B cell (primary cell): ENCODE measurements around the gene TMEM158. TPM values are rescaled to one million over a fixed set of nuclear protein-coding genes. Genes with fewer than 3 reads are reported as not detected.

ENCODE experiments used
- ATAC-seq: fragments of 200-7000 bp; cut with Tn5 transposase; one replicate; pipeline ENCODE4 v1.10.0; 2021; ENCODE audit warnings: low read depth, mild to moderate bottlenecking, moderate number of reproducible peaks, moderate library complexity
- CTCF ChIA-PET: fragments of 350-600 bp; sonication (Branson Sonifier 250); formaldehyde crosslinking; loops from one replicate; lab custom pipeline; 2021; ENCODE audit warnings: antibody characterized with exemption, inconsistent platforms; lab: Charles Lee
- POLR2A ChIA-PET: fragments of 350-600 bp; sonication (Branson Sonifier 250); formaldehyde crosslinking; loops from one replicate; lab custom pipeline; 2021; ENCODE audit warnings: antibody characterized with exemption; lab: Charles Lee
- DNase-seq: peaks from one replicate; pipeline ENCODE4 v3.0.0; 2013
- H2AFZ ChIP-seq: 2 replicates; pipeline ENCODE4 v1.6.1; 2012; ENCODE audit warnings: mild to moderate bottlenecking, low read depth, low read length; ENCODE audit not compliant: insufficient read depth, poor library complexity, severe bottlenecking
- H3K27ac ChIP-seq, 2 donors: 1 replicate in 1 of 2; 2 replicates in 1 of 2; pipeline ENCODE4 v1.5.1; 2012 to 2013; ENCODE audit warnings: low read length in 2 of 2, mild to moderate bottlenecking in 2 of 2, moderate library complexity in 1 of 2
- H3K27me3 ChIP-seq, 4 experiments: fragments of 200-600 bp in 1 of 4; sonication (generic) in 1 of 4; replicated peaks in 1 of 4; 1 replicate in 2 of 4; 2 replicates in 2 of 4; pipeline versions ENCODE4 v1.6.1 to v1.7.0; 2013 to 2016; ENCODE audit warnings: low read length in 3 of 4, mild to moderate bottlenecking in 2 of 4, mixed read lengths in 1 of 4, moderate library complexity in 1 of 4; ENCODE audit not compliant: insufficient read depth in 4 of 4, control insufficient read depth in 3 of 4; ENCODE audit errors: control extremely low read depth in 1 of 4
- H3K36me3 ChIP-seq, 2 experiments: replicated peaks in 1 of 2; 1 replicate in 1 of 2; 2 replicates in 1 of 2; pipeline versions ENCODE4 v1.6.1 to v1.7.1; 2013; ENCODE audit warnings: low read length in 1 of 2; ENCODE audit not compliant: insufficient read depth in 2 of 2, control insufficient read depth in 1 of 2; ENCODE audit errors: control extremely low read depth in 1 of 2, extremely low read depth in 1 of 2
- H3K4me1 ChIP-seq, 2 donors: fragments of 200-600 bp in 1 of 2; sonication (generic) in 1 of 2; 1 replicate in 1 of 2; 2 replicates in 1 of 2; pipeline versions ENCODE4 v1.5.1 to v1.6.1; 2013 to 2017; ENCODE audit warnings: low read length in 2 of 2; ENCODE audit not compliant: control insufficient read depth in 2 of 2, insufficient read depth in 2 of 2
- H3K4me2 ChIP-seq: replicated peaks from 2 replicates; pipeline ENCODE3; 2012; ENCODE audit warnings: mild to moderate bottlenecking, low read depth, low read length; ENCODE audit not compliant: poor library complexity, severe bottlenecking
- H3K4me3 ChIP-seq, 5 experiments: fragments of 200-600 bp in 1 of 5; sonication (generic) in 1 of 5; 1 replicate in 3 of 5; 2 replicates in 2 of 5; pipeline versions ENCODE4 v1.5.1 to v1.7.0; 2011 to 2016; ENCODE audit warnings: low read length in 4 of 5, mild to moderate bottlenecking in 4 of 5, low read depth in 2 of 5, control low read depth in 1 of 5, moderate library complexity in 1 of 5; ENCODE audit not compliant: insufficient read depth in 1 of 5; ENCODE audit errors: control extremely low read depth in 1 of 5, extremely low read depth in 1 of 5
- H3K79me2 ChIP-seq: fragments of 200-600 bp; sonication (generic); one replicate; pipeline ENCODE4 v1.6.0; 2016; ENCODE audit warnings: low read length; ENCODE audit not compliant: control insufficient read depth, insufficient read depth
- H3K9ac ChIP-seq: fragments of 200-600 bp; sonication (generic); 2 replicates; pipeline ENCODE4 v1.6.1; 2017; ENCODE audit warnings: mild to moderate bottlenecking, low read length, moderate library complexity
- H3K9me3 ChIP-seq, 3 donors: one replicate each; pipeline versions ENCODE4 v1.6.1 to v1.7.1; 2013; ENCODE audit warnings: low read length in 2 of 3; ENCODE audit not compliant: control insufficient read depth in 2 of 3, insufficient read depth in 1 of 3; ENCODE audit errors: control extremely low read depth in 1 of 3
- H4K20me1 ChIP-seq: 2 replicates; pipeline ENCODE4 v1.6.0; 2012; ENCODE audit warnings: mild to moderate bottlenecking, low read length; ENCODE audit not compliant: insufficient read depth, control insufficient read depth, poor library complexity, severe bottlenecking
- H3K27ac Mint-ChIP-seq: one replicate; pipeline ENCODE4 v1.8.0; 2021; ENCODE audit warnings: mixed read lengths
- H3K27me3 Mint-ChIP-seq: one replicate; pipeline ENCODE4 v1.8.0; 2021; ENCODE audit warnings: mixed read lengths
- H3K4me1 Mint-ChIP-seq: one replicate; pipeline ENCODE4 v1.8.0; 2021; ENCODE audit warnings: mixed read lengths
- H3K4me3 Mint-ChIP-seq: one replicate; pipeline ENCODE4 v1.8.0; 2021; ENCODE audit warnings: mixed read lengths
- H3K9me3 Mint-ChIP-seq: one replicate; pipeline ENCODE4 v1.8.0; 2022; ENCODE audit warnings: mixed read lengths; ENCODE audit not compliant: insufficient read depth
- EZH2 ChIP-seq: IDR thresholded peaks from 2 replicates; pipeline ENCODE4 v1.6.1; 2012; ENCODE audit warnings: borderline replicate concordance, low read depth, mild to moderate bottlenecking, moderate library complexity, low read length; ENCODE audit not compliant: insufficient read depth, poor library complexity, severe bottlenecking
- WGBS: methylation state at CpG from one replicate; pipeline ENCODE4 v1.1.5; 2013; ENCODE audit warnings: missing lambda C conversion rate; ENCODE audit not compliant: insufficient coverage; 5-methylcytosine and 5-hydroxymethylcytosine counted together
- intact Hi-C: fragments of 100-400 bp; cut with micrococcal nuclease; formaldehyde crosslinking; loops from one replicate; pipeline ENCODE4 v1.10.0; 2022
- polyA plus RNA-seq: library from polyadenylated mRNA; depleted of rRNA; stranded (reverse); fragments of >200 nt; gene quantifications from 2 replicates; pipeline ENCODE4 v1.2.3, GENCODE V29; 2012
- total RNA-seq, 2 donors: library from RNA; stranded (reverse); fragments of 120-200 nt in 1 of 2; gene quantifications; 1 replicate in 1 of 2; 2 replicates in 1 of 2; pipeline versions ENCODE4 v1.2.3 to v1.2.4, GENCODE V29; 2013 to 2022
- TF ChIP-seq, protein P1 (sequence below): fragments of 200-600 bp; IDR thresholded peaks from one replicate; pipeline ENCODE4 v1.8.0; 2022; ENCODE audit warnings: antibody characterized with exemption, mild to moderate bottlenecking

Gene TMEM158
- total and polyA plus RNA-seq, 2 donors (not counting 1 experiment from before 2014, with no cell fraction given): not detected

- 67% methylated on average over 3 of the region's 4 CpGs for WGBS
- H3K27ac Mint-ChIP-seq: no peak overlapping the region
- ChIA-PET CTCF (interaction anchor here (0.5 to 0.6 kb wide), 2 partner anchors 9 to 178 kb away, joined by 3 read pairs; no protein-coding TSS in a partner anchor), POLR2A (no interaction called here)
- H3K4me2 ChIP-seq: no peak overlapping the region
- H3K4me1 ChIP-seq: no peaks in the 10 kb centered on the region
- TF ChIP-seq EZH2: no peak
- TF ChIP-seq, protein P1, sequence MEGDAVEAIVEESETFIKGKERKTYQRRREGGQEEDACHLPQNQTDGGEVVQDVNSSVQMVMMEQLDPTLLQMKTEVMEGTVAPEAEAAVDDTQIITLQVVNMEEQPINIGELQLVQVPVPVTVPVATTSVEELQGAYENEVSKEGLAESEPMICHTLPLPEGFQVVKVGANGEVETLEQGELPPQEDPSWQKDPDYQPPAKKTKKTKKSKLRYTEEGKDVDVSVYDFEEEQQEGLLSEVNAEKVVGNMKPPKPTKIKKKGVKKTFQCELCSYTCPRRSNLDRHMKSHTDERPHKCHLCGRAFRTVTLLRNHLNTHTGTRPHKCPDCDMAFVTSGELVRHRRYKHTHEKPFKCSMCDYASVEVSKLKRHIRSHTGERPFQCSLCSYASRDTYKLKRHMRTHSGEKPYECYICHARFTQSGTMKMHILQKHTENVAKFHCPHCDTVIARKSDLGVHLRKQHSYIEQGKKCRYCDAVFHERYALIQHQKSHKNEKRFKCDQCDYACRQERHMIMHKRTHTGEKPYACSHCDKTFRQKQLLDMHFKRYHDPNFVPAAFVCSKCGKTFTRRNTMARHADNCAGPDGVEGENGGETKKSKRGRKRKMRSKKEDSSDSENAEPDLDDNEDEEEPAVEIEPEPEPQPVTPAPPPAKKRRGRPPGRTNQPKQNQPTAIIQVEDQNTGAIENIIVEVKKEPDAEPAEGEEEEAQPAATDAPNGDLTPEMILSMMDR: no peak
- H2AFZ ChIP-seq: no peak overlapping the region
- no peak overlapping the region for H3K4me3 ChIP-seq
- H3K9me3 ChIP-seq: no peaks in the 10 kb centered on the region
- peaks cover 36% of the 10 kb centered on the region for H3K27me3 Mint-ChIP-seq
- no peak overlapping the region for H3K9ac ChIP-seq
- H3K4me1 Mint-ChIP-seq: no peaks in the 10 kb centered on the region
- no peaks in the 10 kb centered on the region for H3K79me2 ChIP-seq
- no peak overlapping the region for H3K27ac ChIP-seq
- DNase-seq: no peak
- H3K36me3 ChIP-seq: no peaks in the 10 kb centered on the region
- intact Hi-C loops: no loop called here
- H4K20me1 ChIP-seq: no peaks in the 10 kb centered on the region
- no peak for ATAC-seq
- no peaks in the 10 kb centered on the region for H3K9me3 Mint-ChIP-seq
- H3K4me3 Mint-ChIP-seq: no peak overlapping the region
- H3K27me3 ChIP-seq: peaks cover 0 to 21% (median 3%) of the 10 kb centered on the region in 4 experiments
These were observed 10.6 kb downstream of the TMEM158 start for GRCh38 chr3:45215466-45215865.

DNA sequence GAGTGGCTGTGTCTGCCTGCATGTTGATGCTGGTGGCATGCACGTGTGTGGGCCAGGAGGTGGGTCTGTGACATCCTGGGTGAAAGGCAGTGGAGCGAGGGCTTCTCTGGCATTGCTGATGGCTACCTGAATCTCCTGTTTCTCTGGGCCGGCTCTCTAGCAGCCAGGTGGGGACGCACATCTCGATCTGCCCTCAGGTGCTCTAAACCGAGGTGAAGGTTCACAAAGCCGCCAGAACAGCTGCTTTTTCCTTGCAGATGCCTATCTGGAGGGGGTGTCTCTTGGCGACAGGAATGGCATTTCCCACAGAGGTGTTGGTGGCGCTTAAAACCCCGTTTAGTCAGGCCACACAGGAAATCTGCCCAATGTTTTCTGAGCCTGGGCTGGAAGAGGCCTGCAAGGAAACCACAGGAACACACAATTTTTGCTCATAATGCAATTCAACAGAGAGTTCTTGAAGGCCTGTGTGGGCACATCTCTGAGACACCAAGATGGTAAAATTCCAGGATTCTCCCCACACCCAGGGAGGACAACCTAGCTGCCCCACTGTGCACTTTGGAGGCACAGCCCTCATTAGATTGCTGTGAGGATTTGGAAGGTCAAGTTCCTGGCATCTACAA lies 11.9 kb downstream of the TMEM158 start:
- peaks cover 33% of the 10 kb centered on the region for H3K27me3 Mint-ChIP-seq
- TF ChIP-seq EZH2: no peak
- TF ChIP-seq, protein P1: no peak
- Histone ChIP-seq H3K36me3 (no peaks in the 10 kb centered on the region), H3K9ac (no peak overlapping the region), H3K79me2 (no peaks in the 10 kb centered on the region), H4K20me1 (no peaks in the 10 kb centered on the region), H3K9me3 (no peaks in the 10 kb centered on the region), H2AFZ (no peak overlapping the region), H3K27me3 (peaks cover 0 to 16% (median 2%) of the 10 kb centered on the region in 4 experiments), H3K27ac (no peak overlapping the region), H3K4me1 (no peaks in the 10 kb centered on the region), H3K4me2 (no peak overlapping the region), H3K4me3 (no peak overlapping the region)
- POLR2A ChIA-PET: no interaction called here
- CTCF ChIA-PET: no interaction called here
- no peaks in the 10 kb centered on the region for H3K4me1 Mint-ChIP-seq
- H3K27ac Mint-ChIP-seq: no peak overlapping the region
- no peak for ATAC-seq
- H3K4me3 Mint-ChIP-seq: no peak overlapping the region
- intact Hi-C loops: no loop called here
- WGBS: 36% methylated on average over 10 of the region's 10 CpGs
- no peaks in the 10 kb centered on the region for H3K9me3 Mint-ChIP-seq
- DNase-seq: no peak
